Keratinocyte (primary cell): Measurements from ENCODE around the gene KAT6B. TPM values are rescaled to one million over a fixed set of nuclear protein-coding genes. Genes with fewer than 3 reads are reported as not detected.

Experiments
- DNase-seq: peaks from one replicate; pipeline ENCODE4 v3.0.0-alpha.2; 2011; ENCODE audit warnings: low read depth, missing footprints, low spot score
- FAIRE-seq: peaks from 2 replicates; lab custom pipeline; 2011; peaks lifted over from hg19 to GRCh38; lab: Jason Lieb, UNC
- H2AFZ ChIP-seq: 2 replicates; pipeline ENCODE4 v1.6.0; 2012; ENCODE audit warnings: low read length, control low read depth, inconsistent platforms; ENCODE audit not compliant: control insufficient read depth
- H3K27ac ChIP-seq: 2 replicates; pipeline ENCODE4 v1.5.1; 2011; ENCODE audit warnings: low read length; ENCODE audit not compliant: control insufficient read depth, insufficient read depth
- H3K27me3 ChIP-seq: 3 replicates; pipeline ENCODE4 v1.6.0; 2011; ENCODE audit warnings: low read length; ENCODE audit not compliant: control insufficient read depth, insufficient read depth; ENCODE audit errors: extremely low read depth
- H3K36me3 ChIP-seq, 2 experiments: 2 replicates in 1 of 2; 3 replicates in 1 of 2; pipeline ENCODE4 v1.5.1; 2011; ENCODE audit warnings: low read length in 2 of 2, mild to moderate bottlenecking in 1 of 2; ENCODE audit not compliant: control insufficient read depth in 2 of 2, insufficient read depth in 2 of 2; ENCODE audit errors: extremely low read depth in 1 of 2
- H3K4me1 ChIP-seq: 3 replicates; pipeline ENCODE4 v1.5.1; 2011; ENCODE audit warnings: low read length; ENCODE audit not compliant: control insufficient read depth, insufficient read depth; ENCODE audit errors: extremely low read depth
- H3K4me2 ChIP-seq: 3 replicates; pipeline ENCODE4 v1.6.0; 2011; ENCODE audit warnings: low read depth, low read length; ENCODE audit not compliant: control insufficient read depth, insufficient read depth; ENCODE audit errors: extremely low read depth
- H3K4me3 ChIP-seq, 3 experiments: fragments of 200-600 bp in 1 of 3; sonication (generic) in 1 of 3; 2 replicates in 2 of 3; 3 replicates in 1 of 3; pipeline ENCODE4 v1.5.1; 2011 to 2016; ENCODE audit warnings: low read length in 3 of 3, mild to moderate bottlenecking in 3 of 3, control low read depth in 2 of 3, inconsistent platforms in 1 of 3, low read depth in 1 of 3, mixed read lengths in 1 of 3, mixed run types in 1 of 3, moderate library complexity in 1 of 3; ENCODE audit not compliant: control insufficient read depth in 2 of 3, insufficient read depth in 2 of 3; ENCODE audit errors: extremely low read depth in 1 of 3
- H3K79me2 ChIP-seq: 2 replicates; pipeline ENCODE4 v1.6.0; 2012; ENCODE audit warnings: low read length; ENCODE audit not compliant: control insufficient read depth, insufficient read depth
- H3K9ac ChIP-seq: 3 replicates; pipeline ENCODE4 v1.6.0; 2011; ENCODE audit warnings: low read length; ENCODE audit not compliant: control insufficient read depth, insufficient read depth; ENCODE audit errors: extremely low read depth
- H3K9me1 ChIP-seq: 3 replicates; pipeline ENCODE4 v1.6.0; 2011; ENCODE audit warnings: low read length; ENCODE audit not compliant: control insufficient read depth, insufficient read depth; ENCODE audit errors: extremely low read depth
- H3K9me3 ChIP-seq: 2 replicates; pipeline ENCODE4 v1.5.1; 2012; ENCODE audit warnings: low read depth, low read length; ENCODE audit not compliant: control insufficient read depth
- H4K20me1 ChIP-seq: 3 replicates; pipeline ENCODE4 v1.6.0; 2011; ENCODE audit warnings: low read length; ENCODE audit not compliant: control insufficient read depth, insufficient read depth; ENCODE audit errors: extremely low read depth
- EZH2 ChIP-seq: IDR thresholded peaks from one replicate; pipeline ENCODE4 v1.6.1; 2012; ENCODE audit warnings: inconsistent platforms, mild to moderate bottlenecking, low read length, moderate library complexity
- dilution Hi-C: fragments of 300-500 bp; cut with MboI; formaldehyde crosslinking; loops from one replicate; pipeline ENCODE4 v1.7.0; 2020; ENCODE audit warnings: low sequenced_read_pairs; ENCODE audit not compliant: extremely low pct_ligation_motif_present
- polyA plus RNA-seq, 5 experiments: library from polyadenylated mRNA; depleted of rRNA in 3 of 5; stranded (reverse) in 3 of 5; stranded (forward) in 1 of 5; unstranded in 1 of 5; fragments of >200 nt; gene quantifications; 1 replicate in 1 of 5; 2 replicates in 3 of 5; 3 replicates in 1 of 5; pipeline versions ENCODE4 v1.2.1 to v1.2.3, GENCODE V29; 2011 to 2012; ENCODE audit warnings: missing spikeins in 2 of 5, low read depth in 1 of 5, low replicate concordance in 1 of 5
- TF ChIP-seq, protein P1 (sequence below), 3 experiments: IDR thresholded peaks in 1 of 3; conservative IDR thresholded peaks in 1 of 3; optimal IDR thresholded peaks in 1 of 3; 2 replicates in 2 of 3; 3 replicates in 1 of 3; pipeline versions ENCODE3 to v1.5.1; 2011; ENCODE audit warnings: low read length in 3 of 3, mild to moderate bottlenecking in 3 of 3, moderate library complexity in 2 of 3, control low read depth in 1 of 3, inconsistent platforms in 1 of 3; ENCODE audit not compliant: insufficient read depth in 2 of 3; ENCODE audit errors: extremely low read depth in 1 of 3

KAT6B gene
- polyA plus RNA-seq, 1 donor (not counting 4 experiments of a cell fraction or from before 2014, with no cell fraction given): 2.9 TPM

DNA sequence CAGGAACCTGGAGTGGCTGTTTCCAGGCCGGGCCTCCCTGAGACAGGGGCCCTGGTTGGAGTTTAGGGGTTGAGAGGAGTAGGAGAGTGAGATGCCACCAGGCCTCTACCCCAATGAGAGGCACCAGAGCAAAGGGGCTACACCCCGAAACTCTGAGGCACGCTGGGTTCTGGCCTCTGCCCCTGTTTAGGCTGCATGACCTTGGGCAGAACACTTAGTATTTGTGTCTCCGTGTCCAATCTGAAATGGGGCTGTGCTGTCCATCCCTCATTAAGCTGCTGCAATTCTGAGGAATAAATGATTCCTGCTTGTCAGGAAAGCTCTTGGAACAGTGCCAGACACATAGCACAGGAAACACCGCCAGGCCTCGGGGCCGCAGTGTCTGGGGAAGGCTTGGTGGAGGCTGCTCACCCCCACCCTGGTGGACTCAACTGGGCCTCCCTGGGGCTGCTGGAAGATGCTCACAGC lies 244.6 kb downstream of the KAT6B start:
- H3K4me1 ChIP-seq: no peaks in the 10 kb centered on the region
- H3K9me1 ChIP-seq: no peaks in the 10 kb centered on the region
- H3K4me3 ChIP-seq: no peak overlapping the region
- H4K20me1 ChIP-seq: no peaks in the 10 kb centered on the region
- no peak overlapping the region for H3K27ac ChIP-seq
- no peaks in the 10 kb centered on the region for H3K9me3 ChIP-seq
- TF ChIP-seq, protein P1, sequence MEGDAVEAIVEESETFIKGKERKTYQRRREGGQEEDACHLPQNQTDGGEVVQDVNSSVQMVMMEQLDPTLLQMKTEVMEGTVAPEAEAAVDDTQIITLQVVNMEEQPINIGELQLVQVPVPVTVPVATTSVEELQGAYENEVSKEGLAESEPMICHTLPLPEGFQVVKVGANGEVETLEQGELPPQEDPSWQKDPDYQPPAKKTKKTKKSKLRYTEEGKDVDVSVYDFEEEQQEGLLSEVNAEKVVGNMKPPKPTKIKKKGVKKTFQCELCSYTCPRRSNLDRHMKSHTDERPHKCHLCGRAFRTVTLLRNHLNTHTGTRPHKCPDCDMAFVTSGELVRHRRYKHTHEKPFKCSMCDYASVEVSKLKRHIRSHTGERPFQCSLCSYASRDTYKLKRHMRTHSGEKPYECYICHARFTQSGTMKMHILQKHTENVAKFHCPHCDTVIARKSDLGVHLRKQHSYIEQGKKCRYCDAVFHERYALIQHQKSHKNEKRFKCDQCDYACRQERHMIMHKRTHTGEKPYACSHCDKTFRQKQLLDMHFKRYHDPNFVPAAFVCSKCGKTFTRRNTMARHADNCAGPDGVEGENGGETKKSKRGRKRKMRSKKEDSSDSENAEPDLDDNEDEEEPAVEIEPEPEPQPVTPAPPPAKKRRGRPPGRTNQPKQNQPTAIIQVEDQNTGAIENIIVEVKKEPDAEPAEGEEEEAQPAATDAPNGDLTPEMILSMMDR (optimal IDR thresholded peaks at IDR 0.05 in 1 of 3, IDR thresholded peaks at IDR 0.05 in 1 of 3, conservative IDR thresholded peaks at IDR 0.05 in 1 of 3; ENCODE audit: extremely low read depth in 1 of 3, insufficient read depth in 2 of 3, low read length in 3 of 3): no peak
- TF ChIP-seq EZH2: no peak
- H2AFZ ChIP-seq: peak overlapping the region; percentile 37
- no peaks in the 10 kb centered on the region for H3K79me2 ChIP-seq
- no peaks in the 10 kb centered on the region for H3K27me3 ChIP-seq
- no peak overlapping the region for H3K9ac ChIP-seq
- FAIRE-seq (no peak), DNase-seq (no peak)
- dilution Hi-C loops: no loop called here
- no peaks in the 10 kb centered on the region for H3K36me3 ChIP-seq
- no peak overlapping the region for H3K4me2 ChIP-seq

DNA sequence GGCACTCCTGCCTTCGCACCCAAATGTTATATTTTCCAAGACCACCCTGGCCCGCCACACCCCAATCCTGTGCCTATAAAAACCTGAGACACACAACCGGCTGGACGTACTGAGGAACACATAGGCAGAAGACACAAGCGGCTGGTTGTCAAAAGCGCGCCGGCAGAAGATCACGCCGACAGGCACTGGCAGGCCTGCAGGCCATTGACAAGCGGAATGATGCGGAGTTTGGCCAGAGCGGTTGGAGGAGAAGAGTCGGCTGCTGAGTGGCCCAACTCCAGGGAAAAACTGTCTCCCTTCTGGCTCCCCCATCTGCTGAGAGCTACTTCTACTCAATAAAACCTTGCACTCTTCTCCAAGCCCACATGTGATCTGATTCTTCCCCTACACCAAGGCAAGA lies 245.4 kb downstream of the KAT6B start:
- no peak overlapping the region for H3K4me2 ChIP-seq
- dilution Hi-C loops: no loop called here
- H3K4me1 ChIP-seq: no peaks in the 10 kb centered on the region
- TF ChIP-seq, protein P1 (optimal IDR thresholded peaks at IDR 0.05 in 1 of 3, IDR thresholded peaks at IDR 0.05 in 1 of 3, conservative IDR thresholded peaks at IDR 0.05 in 1 of 3; ENCODE audit: extremely low read depth in 1 of 3, insufficient read depth in 2 of 3, low read length in 3 of 3): no peak
- no peak for TF ChIP-seq EZH2
- FAIRE-seq (no peak), DNase-seq (no peak)
- peak overlapping the region; percentile 37 for H2AFZ ChIP-seq
- H3K36me3 ChIP-seq: no peaks in the 10 kb centered on the region
- H3K9ac ChIP-seq: no peak overlapping the region
- no peaks in the 10 kb centered on the region for H4K20me1 ChIP-seq
- H3K27ac ChIP-seq: no peak overlapping the region
- H3K27me3 ChIP-seq: no peaks in the 10 kb centered on the region
- no peaks in the 10 kb centered on the region for H3K79me2 ChIP-seq
- H3K9me1 ChIP-seq: no peaks in the 10 kb centered on the region
- no peak overlapping the region for H3K4me3 ChIP-seq
- H3K9me3 ChIP-seq: no peaks in the 10 kb centered on the region
